Ishikawa (cell line): ENCODE results near the gene COPB1.

Experiments
- CEBPB ChIP-seq: IDR thresholded peaks from 2 replicates; pipeline ENCODE4 v1.6.1; 2012
- CREB1 ChIP-seq: IDR thresholded peaks from 2 replicates; pipeline ENCODE4 v1.6.1; 2012; ENCODE audit warnings: low read depth
- EP300 ChIP-seq: IDR thresholded peaks from 2 replicates; pipeline ENCODE4 v1.6.1; 2012; ENCODE audit warnings: borderline replicate concordance
- FOXM1 ChIP-seq: IDR thresholded peaks from 2 replicates; pipeline ENCODE4 v1.6.1; 2012; ENCODE audit warnings: low read depth, borderline replicate concordance
- MAX ChIP-seq: IDR thresholded peaks from 2 replicates; pipeline ENCODE4 v1.6.1; 2012
- NFIC ChIP-seq: IDR thresholded peaks from 2 replicates; pipeline ENCODE4 v1.6.1; 2012
- RAD21 ChIP-seq: IDR thresholded peaks from 2 replicates; pipeline ENCODE4 v1.6.1; 2012; ENCODE audit warnings: low read depth
- REST ChIP-seq: IDR thresholded peaks from 2 replicates; pipeline ENCODE4 v1.6.1; 2012; ENCODE audit warnings: low read depth, mild to moderate bottlenecking
- TAF1 ChIP-seq: IDR thresholded peaks from 2 replicates; pipeline ENCODE4 v1.6.1; 2012; ENCODE audit warnings: low read depth, mild to moderate bottlenecking
- TEAD4 ChIP-seq: IDR thresholded peaks from 2 replicates; pipeline ENCODE4 v1.6.1; 2012
- YY1 ChIP-seq: IDR thresholded peaks from 2 replicates; pipeline ENCODE4 v1.6.1; 2012; ENCODE audit warnings: low read depth
- ZBTB7A ChIP-seq: IDR thresholded peaks from 2 replicates; pipeline ENCODE4 v1.6.1; 2012; ENCODE audit warnings: low read depth

- TF ChIP-seq TEAD4, result no peak
- TF ChIP-seq REST, result no peak
- no peak for TF ChIP-seq YY1
- TF ChIP-seq RAD21, result no peak
- TF ChIP-seq TAF1, result no peak
- TF ChIP-seq FOXM1, result no peak
- no peak for TF ChIP-seq MAX
- TF ChIP-seq EP300, result no peak
- TF ChIP-seq CEBPB, result no peak
- TF ChIP-seq ZBTB7A, result no peak
- no peak for TF ChIP-seq NFIC
- no peak for TF ChIP-seq CREB1
Observed at GRCh38 chr11:14420223-14420622, 79.4 kb downstream of the COPB1 start.
